NCI-H2107 treated with DMSO at 0.1 percent for 48 hours (cell line): Measurements from ENCODE around the gene FGF14.
"Not testable (repeated sequence)": the region's sequence is repeated elsewhere in the genome, so short reads cannot be mapped to it uniquely, and the experiment has no call there.

Experiments
- DNase-seq: peaks from one replicate; lab custom pipeline; 2025; ENCODE audit not compliant: unreplicated experiment; lab: John Stamatoyannopoulos, UW

FGF14 gene

DNA sequence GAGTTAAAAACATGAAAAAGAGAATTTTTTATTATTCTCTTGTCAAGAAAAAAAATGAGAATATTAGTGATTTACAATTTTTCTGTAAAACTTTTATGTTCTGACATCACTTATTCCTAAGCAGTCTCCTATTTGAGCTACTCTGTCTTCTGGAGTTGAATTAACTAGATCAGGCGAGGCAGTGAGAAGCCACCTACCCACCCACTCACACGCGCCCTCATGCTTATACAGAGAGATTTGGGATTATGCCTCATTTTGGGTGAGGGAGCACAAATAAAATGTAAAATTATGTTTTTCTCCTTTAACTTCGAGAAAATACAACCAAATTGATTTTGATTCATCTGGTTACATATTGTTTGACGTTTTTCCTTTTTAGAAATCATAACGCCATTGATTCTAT lies 524.9 kb downstream of the FGF14 start:
- no peak for DNase-seq

DNA sequence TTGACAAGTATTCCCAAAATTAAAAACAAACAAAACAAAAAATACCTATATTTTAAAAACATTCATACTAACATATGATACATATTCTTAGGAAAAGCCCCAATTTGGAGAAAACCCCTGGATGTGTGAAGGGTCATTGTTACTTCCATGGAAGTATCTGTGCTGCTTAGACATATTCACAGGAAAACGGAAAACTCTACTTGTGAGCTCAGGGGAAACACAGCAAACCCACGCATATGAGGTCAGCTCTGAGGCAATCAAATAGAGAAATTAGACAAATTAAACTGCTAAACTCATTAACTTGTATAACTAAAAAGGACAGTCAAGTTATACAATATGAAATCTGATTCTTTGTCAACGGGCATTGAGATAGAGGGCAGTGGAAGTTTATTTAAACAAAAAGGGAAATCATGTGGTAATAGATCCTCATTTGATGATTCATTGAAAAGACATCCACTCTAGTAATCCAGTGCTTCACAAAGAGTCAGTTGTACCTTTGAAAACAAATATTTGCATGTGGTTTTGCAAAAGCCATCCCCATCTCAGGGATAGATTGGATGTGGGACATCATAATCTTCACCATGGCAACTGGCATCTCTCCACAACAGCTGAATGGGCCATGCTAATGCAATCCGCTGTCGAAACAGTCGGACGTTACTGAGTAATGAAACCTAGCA lies 526.0 kb downstream of the FGF14 start:
- DNase-seq, result peak; percentile 89

DNA sequence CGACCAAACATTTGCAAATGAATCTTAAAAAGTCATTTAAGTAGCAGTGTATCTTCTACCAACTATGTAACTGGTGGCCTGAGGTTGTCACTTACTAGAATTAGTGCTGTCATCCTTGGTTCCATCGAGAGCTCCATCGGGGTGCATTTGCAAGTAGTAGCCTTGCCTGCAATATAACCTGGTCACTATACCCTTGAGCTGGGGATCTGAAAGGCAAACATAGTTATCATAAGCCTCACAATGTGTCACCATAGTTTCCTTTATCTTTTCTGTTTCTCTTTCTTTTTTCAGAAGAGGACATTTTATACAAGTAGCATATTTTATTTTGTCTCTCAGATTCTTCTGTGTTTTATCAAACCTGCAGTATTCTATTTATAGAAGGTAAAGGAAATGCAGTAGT lies 526.8 kb downstream of the FGF14 start:
- DNase-seq, result no peak

DNA sequence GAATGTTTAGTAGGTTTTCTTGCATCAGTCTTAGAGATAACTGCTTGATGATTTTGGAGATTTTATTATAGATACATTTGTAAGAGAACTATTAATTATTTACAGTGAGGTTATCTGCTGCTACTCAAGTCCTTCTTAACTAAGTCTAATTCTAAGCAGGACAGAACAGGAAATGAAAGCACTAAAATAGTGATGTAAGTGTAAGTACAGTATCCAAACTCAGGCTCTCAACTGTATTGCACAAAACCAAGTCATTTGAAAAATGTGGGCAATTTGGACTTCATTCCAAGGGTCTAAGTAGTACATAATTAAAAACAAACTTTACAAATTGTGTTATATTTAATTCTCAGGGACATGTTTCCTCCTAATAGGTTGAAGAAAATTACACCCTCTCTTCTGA lies 532.3 kb downstream of the FGF14 start:
- DNase-seq, result no peak

DNA sequence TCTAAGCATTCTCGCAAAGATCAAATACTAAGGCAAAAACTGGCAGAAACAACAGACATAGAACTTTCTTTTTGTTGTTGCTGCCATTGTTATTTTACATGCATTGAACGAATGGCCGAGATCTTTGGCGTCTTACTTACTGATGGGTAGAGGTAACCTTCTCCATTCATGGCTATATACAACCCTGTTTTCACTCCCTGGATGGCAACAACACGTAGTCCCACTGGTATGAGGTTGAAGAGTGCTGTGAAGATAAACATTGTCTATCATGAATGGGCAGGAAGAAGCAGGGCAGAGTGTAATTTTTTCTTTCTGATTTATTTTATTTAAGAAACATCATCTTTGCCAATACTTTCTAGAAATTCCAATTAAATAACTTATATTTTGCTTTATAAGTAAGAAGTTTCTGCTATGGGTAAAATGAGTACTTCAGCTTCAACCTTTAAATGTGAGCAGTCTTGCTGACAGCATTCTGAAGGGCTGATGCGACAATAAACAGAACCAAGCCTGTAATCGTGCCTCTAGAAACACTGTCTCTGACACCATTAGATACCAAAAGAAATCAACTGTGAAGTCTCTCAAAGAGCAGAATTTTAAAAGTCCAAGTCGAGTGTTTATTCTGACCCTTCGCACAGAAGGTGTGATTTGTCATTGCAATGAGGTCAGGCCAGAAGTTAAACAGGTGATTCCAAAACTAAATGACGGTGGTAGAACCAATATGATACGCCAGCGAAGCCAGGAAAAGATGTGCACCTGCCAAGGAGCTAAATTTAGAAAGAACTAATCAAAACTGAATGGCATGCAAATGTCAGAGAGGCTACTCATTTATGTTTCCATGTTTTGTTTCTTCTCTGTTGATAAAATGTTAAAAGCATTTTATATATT lies 533.0 kb downstream of the FGF14 start:
- DNase-seq, result peak; percentile 22

DNA sequence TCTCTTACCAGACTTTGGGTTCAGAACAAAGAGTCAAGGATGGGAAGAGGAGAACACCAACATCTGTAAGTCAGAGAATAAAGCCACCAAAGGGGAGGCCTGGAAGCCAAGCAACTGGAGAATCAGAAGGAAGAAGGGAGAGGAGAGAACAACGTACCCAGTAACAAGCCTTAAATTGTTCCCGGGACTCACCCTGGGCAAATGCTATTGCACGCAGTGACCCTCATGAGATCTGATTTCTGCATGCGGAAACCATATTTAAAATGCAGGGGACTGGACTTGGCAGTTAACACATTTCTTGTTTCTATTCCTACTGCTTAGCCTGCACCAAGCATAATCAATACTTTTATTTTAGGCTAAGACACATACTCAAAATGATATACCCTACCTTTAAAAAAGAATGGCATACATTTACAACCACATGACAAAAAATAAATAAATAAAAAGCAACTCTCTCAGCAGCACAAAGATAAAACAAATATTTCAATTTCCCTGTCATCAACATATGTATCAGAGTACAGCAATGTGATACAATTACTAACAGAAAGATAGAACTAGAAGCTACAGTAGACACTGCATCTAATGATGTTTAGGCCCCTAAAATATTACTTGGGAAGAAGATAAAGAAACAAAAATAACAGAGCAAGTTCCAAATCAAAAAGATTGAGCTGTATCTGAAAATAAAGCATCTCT lies 534.8 kb downstream of the FGF14 start:
- DNase-seq, result no peak

DNA sequence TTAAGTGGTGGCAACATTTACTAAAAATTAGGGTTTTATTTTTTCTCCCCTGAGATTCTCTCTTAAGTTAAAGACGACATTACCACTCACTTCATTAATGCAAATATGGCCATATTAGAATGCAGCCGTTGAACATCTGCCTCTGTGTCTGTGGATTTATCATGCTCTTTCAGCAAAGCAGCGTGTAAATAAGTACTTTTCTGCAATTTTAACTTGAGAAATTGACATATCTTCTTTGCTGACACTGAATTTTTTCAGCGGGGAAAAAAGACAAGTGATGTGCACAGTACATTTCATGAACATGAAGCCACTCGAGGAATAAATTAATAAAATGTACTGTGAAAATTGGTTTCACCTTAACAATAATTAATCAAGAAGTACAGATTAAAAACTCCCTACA lies 543.0 kb downstream of the FGF14 start:
- no peak for DNase-seq

DNA sequence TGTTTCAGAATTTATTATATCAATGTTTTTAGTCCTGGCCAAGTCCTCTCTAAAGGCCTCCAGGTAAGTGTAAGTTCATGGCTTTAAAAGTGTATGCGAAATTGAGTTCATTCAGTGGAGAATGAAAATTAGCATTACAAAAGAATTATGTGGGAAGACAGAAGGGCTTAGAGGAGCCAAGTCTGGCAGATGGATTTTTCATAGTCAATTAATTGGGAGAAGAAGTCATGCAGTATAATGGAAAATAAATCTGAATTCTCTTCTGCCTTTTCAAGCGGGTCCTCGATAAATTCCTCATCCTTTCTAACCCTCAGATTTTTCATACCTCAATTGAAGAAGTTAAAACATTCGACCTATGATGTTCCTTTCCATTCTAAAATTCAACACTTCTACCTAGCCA lies 555.1 kb downstream of the FGF14 start:
- no peak for DNase-seq

DNA sequence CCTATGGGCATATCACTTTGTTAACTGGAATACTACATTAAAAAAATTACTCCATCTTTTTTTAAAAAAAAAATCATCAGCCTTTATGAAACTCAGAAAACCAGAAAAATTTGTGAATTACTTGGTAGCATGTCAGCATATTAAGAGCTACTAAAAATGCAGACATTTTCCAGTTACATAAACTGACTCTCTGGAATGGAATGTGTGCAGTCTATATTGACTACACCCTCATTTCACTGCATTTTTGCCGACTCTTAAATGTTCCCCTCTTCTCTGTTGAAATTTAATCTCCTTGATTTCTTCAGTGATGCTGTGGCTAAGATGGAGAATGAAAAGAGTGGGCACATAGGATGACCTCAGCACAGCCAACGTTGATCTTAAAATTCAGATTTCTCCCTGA lies 555.6 kb downstream of the FGF14 start:
- no peak for DNase-seq

DNA sequence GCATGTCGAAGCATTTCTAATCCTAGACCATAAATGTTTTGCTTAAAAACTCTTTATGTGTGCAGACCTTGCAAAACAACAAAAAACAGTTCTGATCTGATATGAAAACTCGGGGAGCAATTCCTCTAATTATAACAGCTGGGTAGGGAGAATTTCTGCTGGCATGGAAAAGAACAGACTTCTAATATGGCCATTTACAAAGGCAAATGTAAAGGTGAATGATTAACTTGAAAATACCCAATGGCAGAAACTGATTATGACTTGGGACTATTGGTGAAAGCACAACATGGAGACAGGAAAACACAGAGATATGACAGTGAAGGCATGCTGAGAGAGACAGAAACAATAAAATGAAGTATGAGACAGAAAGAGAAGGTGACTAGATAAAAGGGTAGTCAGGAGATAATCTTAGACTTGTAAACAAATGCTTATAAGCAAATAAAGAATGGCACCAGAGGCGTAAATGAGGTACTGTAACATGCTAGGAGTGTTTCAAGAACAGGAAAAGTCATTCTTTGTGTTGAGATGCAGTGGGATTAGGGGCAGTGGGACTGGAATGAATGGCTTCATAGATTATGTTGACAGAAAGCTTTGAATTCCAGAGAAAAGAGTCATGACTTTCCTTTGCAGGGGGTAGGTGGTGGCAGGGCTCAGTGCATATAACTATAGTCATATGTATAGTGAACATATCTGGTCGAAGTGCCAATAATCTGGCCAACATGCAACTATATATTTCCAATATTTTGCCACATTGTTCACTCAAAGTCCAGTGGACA lies 556.4 kb downstream of the FGF14 start:
- DNase-seq, result no peak

DNA sequence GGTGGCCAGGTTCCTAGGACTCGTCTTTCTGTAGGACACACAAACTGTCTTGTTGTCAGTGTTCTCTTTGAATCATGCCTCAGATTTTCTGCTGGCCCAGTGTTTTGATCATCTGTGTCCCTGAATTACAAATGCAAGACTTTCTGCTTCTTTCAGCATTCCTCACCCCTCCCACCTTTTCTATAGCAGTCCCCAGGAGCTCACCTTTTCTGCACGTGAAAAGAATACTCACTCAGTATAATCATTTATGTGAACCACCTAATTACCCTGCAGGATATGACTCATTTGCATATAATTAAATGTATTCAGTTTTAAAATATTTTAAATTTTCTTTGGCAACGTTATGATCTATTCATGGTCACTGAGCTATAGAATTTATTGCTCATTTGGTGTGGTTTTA lies 560.1 kb downstream of the FGF14 start:
- no peak for DNase-seq

DNA sequence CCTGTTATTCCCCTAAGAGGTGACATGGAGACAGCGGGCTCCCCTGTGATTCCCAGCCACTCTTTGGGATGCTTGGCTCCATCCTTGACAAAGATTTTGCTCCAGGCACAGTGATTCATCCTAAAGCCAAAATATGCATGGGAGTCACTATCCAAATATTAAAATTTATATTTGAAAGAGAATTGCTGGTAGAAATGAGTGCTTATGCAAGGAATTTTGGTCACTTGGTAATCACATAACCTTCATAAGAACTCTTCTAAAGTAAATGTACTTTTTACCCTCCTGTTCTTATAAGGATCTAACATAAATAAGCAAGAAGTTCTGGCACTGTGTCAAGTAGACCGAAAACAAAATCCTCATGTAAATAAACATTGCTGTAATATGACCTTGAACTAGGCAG lies 563.5 kb downstream of the FGF14 start:
- DNase-seq, result no peak

DNA sequence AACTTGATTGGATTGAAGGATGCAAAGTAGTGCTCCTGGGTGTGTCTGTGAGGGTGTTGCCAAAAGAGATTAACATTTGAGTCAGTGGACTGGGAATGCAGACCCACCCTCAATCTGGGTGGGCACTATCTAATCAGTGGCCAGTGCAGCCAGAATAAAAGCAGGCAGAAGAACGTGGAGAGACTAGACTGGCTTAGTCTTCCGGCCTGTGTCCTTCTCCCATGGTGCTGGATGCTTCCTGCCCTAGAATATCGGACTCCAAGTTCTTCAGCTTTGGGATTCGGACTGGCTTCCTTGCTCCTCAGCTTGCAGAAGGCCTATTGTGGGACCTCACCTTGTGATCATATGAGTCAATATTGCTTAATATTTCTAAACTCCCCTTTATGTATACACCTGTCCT lies 564.1 kb downstream of the FGF14 start:
- not testable (repeated sequence) for DNase-seq

DNA sequence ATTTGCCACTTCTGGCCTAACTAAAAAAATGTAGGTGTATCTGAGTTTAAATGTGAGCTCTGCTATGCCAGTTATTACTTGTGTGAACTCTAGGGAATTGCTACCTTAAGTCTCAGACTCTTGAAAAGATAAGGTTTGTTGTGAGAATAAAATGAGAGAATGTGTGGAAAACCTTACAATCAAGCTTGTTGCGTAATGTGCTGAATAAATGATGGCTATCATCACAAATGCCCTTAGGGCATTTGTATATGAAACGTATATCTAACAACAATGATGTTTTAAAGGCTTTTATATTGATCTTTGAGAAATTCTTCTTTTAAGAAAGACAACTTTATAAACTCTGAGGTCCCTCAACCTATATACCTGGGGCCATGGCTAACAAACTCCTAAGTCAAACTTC lies 564.6 kb downstream of the FGF14 start:
- DNase-seq, result no peak

DNA sequence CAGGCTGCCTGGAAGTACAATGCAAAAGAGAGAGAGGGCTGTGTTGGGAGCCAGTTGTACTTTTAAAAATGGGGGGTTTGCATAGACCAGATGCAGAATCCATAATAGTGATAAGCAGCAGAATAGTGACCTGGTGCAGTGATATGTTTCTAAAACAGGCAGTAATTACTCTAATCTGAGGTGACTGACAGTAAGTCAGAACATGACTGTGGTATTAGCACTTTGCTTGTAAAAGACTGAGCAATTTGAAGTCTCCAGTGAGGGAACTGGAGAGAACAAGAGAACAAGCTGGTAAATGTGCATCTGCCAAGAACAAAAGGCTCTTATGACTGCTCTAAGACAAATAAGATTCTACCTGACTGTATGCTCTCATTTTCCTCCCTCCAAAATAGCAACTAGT lies 565.9 kb downstream of the FGF14 start:
- no peak for DNase-seq

DNA sequence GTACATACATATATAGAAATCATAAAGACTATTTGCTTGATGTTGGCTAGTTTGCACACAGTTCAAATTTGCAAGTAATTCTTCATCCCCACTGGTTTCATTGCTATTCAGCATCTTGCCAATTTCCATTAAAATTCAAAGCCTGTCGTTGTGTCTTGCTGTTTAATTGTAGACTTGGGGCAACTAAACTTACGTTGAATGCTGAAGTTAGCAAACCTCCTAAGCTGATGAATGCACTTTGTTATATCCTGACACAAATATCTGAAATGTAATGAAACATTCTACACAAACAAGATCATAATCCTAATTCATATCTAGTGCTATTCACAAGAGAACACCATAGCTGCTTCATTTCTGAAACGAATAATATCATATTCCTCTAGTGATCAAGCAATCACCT lies 568.2 kb downstream of the FGF14 start:
- no peak for DNase-seq

DNA sequence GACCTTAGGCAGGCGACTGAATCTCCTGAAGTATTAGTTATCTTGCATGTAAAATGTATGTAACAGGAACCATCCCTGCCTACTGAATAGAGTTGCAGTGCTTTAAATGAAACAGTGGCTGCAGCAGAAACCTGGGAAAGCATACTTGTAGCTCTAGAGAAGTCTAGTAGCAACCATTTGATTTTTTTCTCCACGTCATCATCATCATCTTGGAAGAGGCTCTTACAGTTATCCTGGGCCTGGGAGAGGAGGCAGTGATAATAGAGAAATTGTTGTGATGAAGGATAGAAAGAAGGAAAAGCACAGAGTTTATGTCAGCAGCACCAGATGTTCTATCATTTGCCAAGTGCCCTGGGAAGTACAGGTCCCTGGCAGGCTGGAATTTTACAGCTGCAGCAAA lies 571.8 kb downstream of the FGF14 start:
- DNase-seq, result no peak

DNA sequence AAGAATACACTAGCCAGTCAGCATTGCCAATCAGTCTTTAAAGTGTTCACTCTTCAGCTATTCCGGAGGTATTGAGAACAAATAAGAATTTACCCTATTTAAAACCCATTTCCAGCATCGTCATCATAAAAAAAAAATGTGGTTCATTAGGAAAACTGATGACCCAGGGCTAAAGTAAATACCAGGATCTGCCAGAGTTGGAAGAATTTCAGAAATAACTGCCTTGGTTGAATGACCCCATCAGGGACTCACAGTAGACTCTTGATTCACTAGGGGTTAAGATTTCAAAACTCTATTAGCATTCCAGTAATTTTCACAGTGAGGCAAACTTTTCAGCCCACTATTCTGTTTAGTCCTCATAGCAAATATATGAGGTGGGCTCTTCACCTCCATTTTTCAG lies 572.4 kb downstream of the FGF14 start:
- DNase-seq, result no peak

DNA sequence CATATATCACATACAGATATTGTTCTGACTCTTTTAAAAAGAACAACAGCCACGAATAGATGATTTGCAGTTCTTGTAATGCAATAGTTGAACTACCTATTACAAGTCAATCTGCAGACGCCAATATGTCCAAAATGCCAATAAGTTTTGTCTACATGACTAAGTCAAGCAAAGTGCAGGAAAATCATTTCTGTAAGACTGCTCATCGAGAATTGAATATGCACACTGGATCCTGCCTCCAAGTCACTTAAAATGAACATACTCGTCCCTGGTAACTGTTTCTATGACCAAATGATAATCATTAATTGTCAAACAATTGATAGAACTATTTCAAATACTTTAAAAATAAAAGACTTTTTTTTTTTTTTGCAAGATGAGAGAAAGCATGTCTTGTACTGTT lies 573.7 kb downstream of the FGF14 start:
- no peak for DNase-seq

DNA sequence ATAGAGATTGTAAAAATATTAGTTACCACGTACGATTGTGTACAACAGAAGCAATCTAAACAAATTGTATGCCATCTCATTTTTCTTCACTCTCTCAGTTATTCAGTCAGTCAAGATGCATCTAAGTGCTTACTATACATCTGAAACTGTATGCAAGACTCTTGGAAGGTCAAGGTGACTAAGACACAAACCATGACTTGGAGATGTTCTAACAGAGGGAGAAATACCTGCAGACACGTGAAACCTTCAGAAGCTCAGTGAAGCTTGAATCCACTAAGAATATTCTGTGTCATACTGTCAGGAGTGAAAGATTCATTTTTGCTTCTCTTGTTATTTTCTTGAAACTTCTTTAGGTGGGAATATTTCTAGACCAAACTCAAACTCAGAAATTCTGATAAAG lies 584.0 kb downstream of the FGF14 start:
- DNase-seq, result no peak

DNA sequence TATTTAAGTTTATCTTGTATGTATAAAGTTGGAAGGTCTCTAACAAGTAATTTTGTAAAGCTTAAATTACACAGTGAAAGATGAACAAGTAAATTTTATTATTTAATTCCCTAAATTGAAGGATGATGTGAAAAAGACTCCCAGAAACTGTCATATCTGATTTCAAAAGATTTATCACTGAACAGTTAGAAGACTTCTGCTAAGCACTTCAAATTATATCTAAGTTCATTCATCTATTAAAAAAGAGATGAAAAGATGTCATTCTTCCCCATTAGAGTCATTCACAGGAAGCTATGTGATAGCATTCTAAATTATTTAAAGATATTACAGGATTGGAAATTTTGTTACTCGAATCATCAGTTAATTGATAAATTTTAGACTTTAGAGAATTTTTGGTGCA lies 590.0 kb downstream of the FGF14 start:
- no peak for DNase-seq
